Testis (tissue), 2 donors: ENCODE measurements around the gene CDC42BPB.

Source experiments
- CTCF ChIP-seq, 3 experiments: fragments of 450-650 bp in 2 of 3; fragments of 200-600 bp in 1 of 3; sonication (generic) in 1 of 3; IDR thresholded peaks; one replicate each; pipeline ENCODE4 v1.5.1; 2016 to 2019; ENCODE audit warnings: antibody characterized with exemption in 3 of 3, mild to moderate bottlenecking in 2 of 3, moderate library complexity in 1 of 3
- POLR2A ChIP-seq: fragments of 450-650 bp; IDR thresholded peaks from one replicate; pipeline ENCODE4 v1.6.1; 2017; ENCODE audit warnings: antibody characterized with exemption, mild to moderate bottlenecking, moderate library complexity

DNA sequence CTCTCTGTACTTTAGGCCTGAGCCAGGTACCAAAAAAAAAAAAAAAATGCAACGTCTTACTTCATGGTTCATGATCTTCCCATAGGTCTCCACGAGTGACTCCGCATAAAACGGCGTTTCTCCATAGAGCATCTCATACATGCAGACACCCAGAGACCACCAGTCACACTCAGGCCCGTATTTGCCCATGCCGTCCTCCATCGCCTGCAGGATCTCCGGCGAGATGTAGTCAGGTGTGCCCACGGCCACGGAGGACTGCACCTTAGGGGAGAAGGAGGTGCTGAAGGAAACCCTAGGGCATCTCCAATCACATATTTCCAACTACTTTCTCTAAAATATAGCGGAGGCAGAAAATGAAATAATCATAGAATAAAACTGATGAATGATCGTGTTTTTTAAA, 73.9 kb downstream of the CDC42BPB start:
- TF ChIP-seq CTCF (IDR thresholded peaks at IDR 0.05): no peak
- no peak for TF ChIP-seq POLR2A
